Measurements from ENCODE around the gene TAAR8.
A peak's percentile ranks its signal among the peaks of the same experiment; 100 is the strongest.
"Not testable (repeated sequence)": the region's sequence is repeated elsewhere in the genome, so short reads cannot be mapped to it uniquely, and the experiment has no call there.

Gene TAAR8

GRCh38 chr6:132530293-132530974, 22.0 kb upstream of the TAAR8 start:
- Histone ChIP-seq H3K4me1 (ENCODE audit: control insufficient read depth in 2 of 2, insufficient read depth in 1 of 2, low read depth in 1 of 2, low read length in 2 of 2) (peaks cover 0 to 11% of the 10 kb centered on the region in 2 donors), H2AK5ac (ENCODE audit: low read depth, low read length) (no peak overlapping the region), H4K91ac (ENCODE audit: low read depth, low read length, poor library complexity) (no peak overlapping the region), H3K9ac (ENCODE audit: low read depth, low read length, poor library complexity) (no peak overlapping the region), H3K79me1 (ENCODE audit: low read depth, low read length) (no peaks in the 10 kb centered on the region), H2BK120ac (ENCODE audit: low read depth, low read length) (no peak overlapping the region), H3K4me3 (ENCODE audit: low read length in 2 of 2) (no peak overlapping the region), H2BK5ac (ENCODE audit: low read length) (no peak overlapping the region), H2AFZ (ENCODE audit: low read length) (peak overlapping the region; percentile 65), H3K14ac (ENCODE audit: low read length) (no peak overlapping the region), H3K4ac (ENCODE audit: low read length) (no peak overlapping the region), H3K27me3 (ENCODE audit: control insufficient read depth in 3 of 3, insufficient read depth in 3 of 3, low read depth in 1 of 3, low read length in 3 of 3) (peaks cover 0 to 23% (median 0%) of the 10 kb centered on the region in 3 experiments), H4K8ac (ENCODE audit: low read depth, low read length) (no peak overlapping the region), H3K36me3 (replicated peaks in 1 of 2; ENCODE audit: control insufficient read depth in 2 of 2, insufficient read depth in 2 of 2, low read length in 2 of 2) (no peaks in the 10 kb centered on the region), H3K23ac (ENCODE audit: low read depth, low read length, poor library complexity) (no peak overlapping the region), H3K4me2 (ENCODE audit: insufficient read depth, low read length, poor library complexity, severe bottlenecking) (no peak overlapping the region), H2BK12ac (ENCODE audit: low read length) (no peak overlapping the region), H3K27ac (replicated peaks; ENCODE audit: low read length) (no peak overlapping the region), H3K18ac (ENCODE audit: low read length) (no peak overlapping the region), H2BK15ac (ENCODE audit: low read length) (no peak overlapping the region), H3K9me3 (replicated peaks in 1 of 2; ENCODE audit: control insufficient read depth in 2 of 2, insufficient read depth in 1 of 2, low read depth in 1 of 2, low read length in 2 of 2) (no peaks in the 10 kb centered on the region)
- no CpG with 5 or more reads among the region's 9 CpGs for WGBS, 2 donors (ENCODE audit: extremely low coverage in 2 of 2, insufficient read length in 2 of 2, insufficient replicate concordance in 1 of 2)
- peak; percentile 67 for DNase-seq (ENCODE audit: low spot score)

GRCh38 chr6:132534546-132534945, 17.9 kb upstream of the TAAR8 start:
- not testable (repeated sequence) for H2BK120ac ChIP-seq (ENCODE audit: low read depth, low read length); H2AK5ac ChIP-seq (ENCODE audit: low read depth, low read length); H2BK12ac ChIP-seq (ENCODE audit: low read length); H3K18ac ChIP-seq (ENCODE audit: low read length); H2AFZ ChIP-seq (ENCODE audit: low read length); H3K4ac ChIP-seq (ENCODE audit: low read length); H3K79me1 ChIP-seq (ENCODE audit: low read depth, low read length); H3K14ac ChIP-seq (ENCODE audit: low read length); H3K27ac ChIP-seq (replicated peaks; ENCODE audit: low read length); H3K9ac ChIP-seq (ENCODE audit: low read depth, low read length, poor library complexity); H3K4me2 ChIP-seq (ENCODE audit: insufficient read depth, low read length, poor library complexity, severe bottlenecking); H2BK5ac ChIP-seq (ENCODE audit: low read length); H3K27me3 ChIP-seq (ENCODE audit: control insufficient read depth in 3 of 3, insufficient read depth in 3 of 3, low read depth in 1 of 3, low read length in 3 of 3); H3K9me3 ChIP-seq (replicated peaks in 1 of 2; ENCODE audit: control insufficient read depth in 2 of 2, insufficient read depth in 1 of 2, low read depth in 1 of 2, low read length in 2 of 2); H3K36me3 ChIP-seq (replicated peaks in 1 of 2; ENCODE audit: control insufficient read depth in 2 of 2, insufficient read depth in 2 of 2, low read length in 2 of 2); DNase-seq (ENCODE audit: low spot score); H4K91ac ChIP-seq (ENCODE audit: low read depth, low read length, poor library complexity); H4K8ac ChIP-seq (ENCODE audit: low read depth, low read length); H3K4me3 ChIP-seq (ENCODE audit: low read length in 2 of 2); H3K23ac ChIP-seq (ENCODE audit: low read depth, low read length, poor library complexity); H2BK15ac ChIP-seq (ENCODE audit: low read length); H3K4me1 ChIP-seq (ENCODE audit: control insufficient read depth in 2 of 2, insufficient read depth in 1 of 2, low read depth in 1 of 2, low read length in 2 of 2)
- whole genome bisulfite sequencing, 2 donors (ENCODE audit: extremely low coverage in 2 of 2, insufficient read length in 2 of 2, insufficient replicate concordance in 1 of 2), result no CpG with 5 or more reads among the region's 2 CpGs

GRCh38 chr6:132537145-132537544, 15.3 kb upstream of the TAAR8 start:
- DNase-seq (ENCODE audit: low spot score), result no peak
- H3K23ac ChIP-seq (ENCODE audit: low read depth, low read length, poor library complexity), result no peak overlapping the region
- no CpG with 5 or more reads among the region's 3 CpGs for whole genome bisulfite sequencing, 2 donors (ENCODE audit: extremely low coverage in 2 of 2, insufficient read length in 2 of 2, insufficient replicate concordance in 1 of 2)

GRCh38 chr6:132537977-132538376, 14.5 kb upstream of the TAAR8 start, which contains the start of gene TAAR9:
TAAR9 (plus strand) TSS chr6:132538277; CDS start chr6:132538290, 13 bp downstream.
- no peak within 1 kb of the TSS for H3K23ac ChIP-seq (ENCODE audit: low read depth, low read length, poor library complexity)
- H3K14ac ChIP-seq (ENCODE audit: low read length), result no peak within 1 kb of the TSS
- no peak within 1 kb of the TSS for H3K27ac ChIP-seq (replicated peaks; ENCODE audit: low read length)
- H3K4me3 ChIP-seq (ENCODE audit: low read length in 2 of 2), result no peak within 1 kb of the TSS
- no CpG with 5 or more reads among the region's 4 CpGs for WGBS, 2 donors (ENCODE audit: extremely low coverage in 2 of 2, insufficient read length in 2 of 2, insufficient replicate concordance in 1 of 2)
- no peak within 1 kb of the TSS for H4K8ac ChIP-seq (ENCODE audit: low read depth, low read length)
- no peak within 1 kb of the TSS for H3K4me2 ChIP-seq (ENCODE audit: insufficient read depth, low read length, poor library complexity, severe bottlenecking)
- H2AFZ ChIP-seq (ENCODE audit: low read length), result no peak within 1 kb of the TSS
- no peaks in the 10 kb centered on the region for H3K4me1 ChIP-seq (ENCODE audit: control insufficient read depth in 2 of 2, insufficient read depth in 1 of 2, low read depth in 1 of 2, low read length in 2 of 2)
- no peak for DNase-seq (ENCODE audit: low spot score)
- H2BK5ac ChIP-seq (ENCODE audit: low read length), result no peak within 1 kb of the TSS
- no peaks in the 10 kb centered on the region for H3K36me3 ChIP-seq (replicated peaks in 1 of 2; ENCODE audit: control insufficient read depth in 2 of 2, insufficient read depth in 2 of 2, low read length in 2 of 2)
- no peaks in the 10 kb centered on the region for H3K9me3 ChIP-seq (replicated peaks in 1 of 2; ENCODE audit: control insufficient read depth in 2 of 2, insufficient read depth in 1 of 2, low read depth in 1 of 2, low read length in 2 of 2)
- no peaks in the 10 kb centered on the region for H3K79me1 ChIP-seq (ENCODE audit: low read depth, low read length)
- H2BK12ac ChIP-seq (ENCODE audit: low read length), result no peak within 1 kb of the TSS
- no peak within 1 kb of the TSS for H2BK120ac ChIP-seq (ENCODE audit: low read depth, low read length)
- no peak within 1 kb of the TSS for H3K4ac ChIP-seq (ENCODE audit: low read length)
- no peak within 1 kb of the TSS for H3K9ac ChIP-seq (ENCODE audit: low read depth, low read length, poor library complexity)
- no peak within 1 kb of the TSS for H3K18ac ChIP-seq (ENCODE audit: low read length)
- no peaks in the 10 kb centered on the region for H3K27me3 ChIP-seq (ENCODE audit: control insufficient read depth in 3 of 3, insufficient read depth in 3 of 3, low read depth in 1 of 3, low read length in 3 of 3)
- H2BK15ac ChIP-seq (ENCODE audit: low read length), result no peak within 1 kb of the TSS
- H2AK5ac ChIP-seq (ENCODE audit: low read depth, low read length), result no peak within 1 kb of the TSS
- no peak within 1 kb of the TSS for H4K91ac ChIP-seq (ENCODE audit: low read depth, low read length, poor library complexity)

More at GRCh38 chr6:132537145-132537544, 15.3 kb upstream of the TAAR8 start:
- no peak overlapping the region for H2BK5ac ChIP-seq (ENCODE audit: low read length)
- no peak overlapping the region for H3K18ac ChIP-seq (ENCODE audit: low read length)
- no peak overlapping the region for H2BK120ac ChIP-seq (ENCODE audit: low read depth, low read length)
- H3K27ac ChIP-seq (replicated peaks; ENCODE audit: low read length), result no peak overlapping the region
- no peak overlapping the region for H3K14ac ChIP-seq (ENCODE audit: low read length)
- H3K9ac ChIP-seq (ENCODE audit: low read depth, low read length, poor library complexity), result no peak overlapping the region
- H3K4me1 ChIP-seq (ENCODE audit: control insufficient read depth in 2 of 2, insufficient read depth in 1 of 2, low read depth in 1 of 2, low read length in 2 of 2), result no peaks in the 10 kb centered on the region
- no peaks in the 10 kb centered on the region for H3K9me3 ChIP-seq (replicated peaks in 1 of 2; ENCODE audit: control insufficient read depth in 2 of 2, insufficient read depth in 1 of 2, low read depth in 1 of 2, low read length in 2 of 2)
- H2AFZ ChIP-seq (ENCODE audit: low read length), result no peak overlapping the region
- H3K4me2 ChIP-seq (ENCODE audit: insufficient read depth, low read length, poor library complexity, severe bottlenecking), result no peak overlapping the region
- no peak overlapping the region for H2BK12ac ChIP-seq (ENCODE audit: low read length)
- H3K79me1 ChIP-seq (ENCODE audit: low read depth, low read length), result no peaks in the 10 kb centered on the region
- H4K91ac ChIP-seq (ENCODE audit: low read depth, low read length, poor library complexity), result no peak overlapping the region
- H3K4me3 ChIP-seq (ENCODE audit: low read length in 2 of 2), result no peak overlapping the region
- H2BK15ac ChIP-seq (ENCODE audit: low read length), result no peak overlapping the region
- no peak overlapping the region for H3K4ac ChIP-seq (ENCODE audit: low read length)
- no peak overlapping the region for H2AK5ac ChIP-seq (ENCODE audit: low read depth, low read length)
- H4K8ac ChIP-seq (ENCODE audit: low read depth, low read length), result no peak overlapping the region
- no peaks in the 10 kb centered on the region for H3K36me3 ChIP-seq (replicated peaks in 1 of 2; ENCODE audit: control insufficient read depth in 2 of 2, insufficient read depth in 2 of 2, low read length in 2 of 2)
- H3K27me3 ChIP-seq (ENCODE audit: control insufficient read depth in 3 of 3, insufficient read depth in 3 of 3, low read depth in 1 of 3, low read length in 3 of 3), result no peaks in the 10 kb centered on the region
